Measurements from ENCODE around the gene PAN3.

DNA sequence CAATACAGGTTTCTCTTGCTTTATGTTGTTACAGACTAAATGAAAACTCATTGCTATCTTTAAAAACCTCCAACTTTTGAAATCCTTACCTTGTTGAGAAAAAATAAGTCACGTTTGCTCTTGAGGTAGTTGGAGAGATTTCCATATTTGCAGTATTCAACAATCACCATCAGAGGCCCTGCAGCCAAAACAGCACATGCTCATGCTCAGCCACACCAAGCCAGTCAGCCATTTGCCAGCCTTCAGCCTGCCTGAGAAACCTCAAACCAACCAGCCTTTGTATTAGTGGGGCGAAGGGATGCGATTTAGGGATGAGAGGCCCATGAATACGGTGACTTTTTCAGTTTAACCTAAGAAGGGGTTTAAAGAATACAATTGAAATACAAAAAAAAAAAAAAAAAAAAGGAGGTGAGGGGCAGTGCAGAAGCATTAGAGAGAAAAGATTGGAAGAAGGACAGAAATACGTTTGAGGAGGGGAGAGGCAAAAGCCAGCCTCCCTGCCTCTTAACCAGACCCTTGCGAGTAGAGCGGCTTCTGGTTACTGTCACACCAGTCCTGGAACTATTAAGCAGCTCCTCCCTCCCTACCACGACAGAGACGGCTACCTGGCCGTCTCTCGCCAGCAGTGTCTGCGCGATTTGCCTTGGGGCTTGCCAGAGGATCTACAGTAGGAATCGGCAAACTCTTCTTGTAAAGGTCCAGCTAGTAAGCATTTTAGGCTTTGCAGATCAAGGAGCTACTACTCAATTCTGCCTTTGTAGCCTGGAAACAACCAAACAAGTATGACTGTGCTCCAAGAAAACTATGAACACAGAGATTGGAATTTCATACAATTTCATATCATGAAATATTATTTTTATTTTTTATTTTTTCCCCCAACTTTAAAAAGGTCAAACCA lies 189.3 kb downstream of the PAN3 start:
- TF ChIP-seq, protein P1, sequence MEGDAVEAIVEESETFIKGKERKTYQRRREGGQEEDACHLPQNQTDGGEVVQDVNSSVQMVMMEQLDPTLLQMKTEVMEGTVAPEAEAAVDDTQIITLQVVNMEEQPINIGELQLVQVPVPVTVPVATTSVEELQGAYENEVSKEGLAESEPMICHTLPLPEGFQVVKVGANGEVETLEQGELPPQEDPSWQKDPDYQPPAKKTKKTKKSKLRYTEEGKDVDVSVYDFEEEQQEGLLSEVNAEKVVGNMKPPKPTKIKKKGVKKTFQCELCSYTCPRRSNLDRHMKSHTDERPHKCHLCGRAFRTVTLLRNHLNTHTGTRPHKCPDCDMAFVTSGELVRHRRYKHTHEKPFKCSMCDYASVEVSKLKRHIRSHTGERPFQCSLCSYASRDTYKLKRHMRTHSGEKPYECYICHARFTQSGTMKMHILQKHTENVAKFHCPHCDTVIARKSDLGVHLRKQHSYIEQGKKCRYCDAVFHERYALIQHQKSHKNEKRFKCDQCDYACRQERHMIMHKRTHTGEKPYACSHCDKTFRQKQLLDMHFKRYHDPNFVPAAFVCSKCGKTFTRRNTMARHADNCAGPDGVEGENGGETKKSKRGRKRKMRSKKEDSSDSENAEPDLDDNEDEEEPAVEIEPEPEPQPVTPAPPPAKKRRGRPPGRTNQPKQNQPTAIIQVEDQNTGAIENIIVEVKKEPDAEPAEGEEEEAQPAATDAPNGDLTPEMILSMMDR (IDR thresholded peaks at IDR 0.05) = no peak
- no peak for TF ChIP-seq POLR2A (IDR thresholded peaks at IDR 0.05)
